DOHH2 (cell line): ENCODE data around the gene RAB31.

Source experiments
- H3F3A ChIP-seq: fragments of 200-600 bp; sonication (generic), shearing (Covaris generic); 2 replicates; pipeline ENCODE4 v1.6.0; 2016; ENCODE audit warnings: antibody characterized with exemption, mild to moderate bottlenecking; ENCODE audit not compliant: control insufficient read depth, insufficient read depth
- H3K27ac ChIP-seq: fragments of 200-600 bp; sonication (generic); 2 replicates; pipeline ENCODE4 v1.5.1; 2014; ENCODE audit warnings: low read depth, mild to moderate bottlenecking, low read length, moderate library complexity
- H3K27me3 ChIP-seq: fragments of 200-600 bp; sonication (generic); 2 replicates; pipeline ENCODE4 v1.6.1; 2014; ENCODE audit warnings: mild to moderate bottlenecking, low read length, mixed read lengths; ENCODE audit not compliant: control insufficient read depth
- H3K36me3 ChIP-seq: fragments of 200-600 bp; sonication (generic); 2 replicates; pipeline ENCODE4 v1.6.1; 2014; ENCODE audit warnings: mild to moderate bottlenecking, low read length, moderate library complexity, mixed read lengths; ENCODE audit not compliant: control insufficient read depth
- H3K4me1 ChIP-seq: fragments of 200-600 bp; sonication (generic); 2 replicates; pipeline ENCODE4 v1.6.1; 2014; ENCODE audit warnings: mild to moderate bottlenecking, low read length, mixed read lengths; ENCODE audit not compliant: control insufficient read depth
- H3K4me2 ChIP-seq: fragments of 200-600 bp; sonication (generic); 2 replicates; pipeline ENCODE4 v1.6.0; 2014; ENCODE audit warnings: mild to moderate bottlenecking, low read length, moderate library complexity
- H3K4me3 ChIP-seq: fragments of 200-600 bp; sonication (generic); 2 replicates; pipeline ENCODE4 v1.5.1; 2014; ENCODE audit warnings: mild to moderate bottlenecking, low read length, mixed read lengths
- H3K79me2 ChIP-seq: fragments of 200-600 bp; sonication (generic); 2 replicates; pipeline ENCODE4 v1.6.1; 2014; ENCODE audit warnings: mild to moderate bottlenecking, low read length, mixed read lengths; ENCODE audit not compliant: control insufficient read depth
- H3K9me2 ChIP-seq: fragments of 200-600 bp; sonication (generic); replicated peaks from 2 replicates; pipeline ENCODE4 v1.6.1; 2014; ENCODE audit warnings: mild to moderate bottlenecking, low read length, mixed read lengths; ENCODE audit not compliant: control insufficient read depth
- H3K9me3 ChIP-seq: fragments of 200-600 bp; sonication (generic); 2 replicates; pipeline ENCODE4 v1.6.1; 2014; ENCODE audit warnings: antibody characterized with exemption, low read length, mixed read lengths; ENCODE audit not compliant: control insufficient read depth, insufficient read depth
- H4K20me1 ChIP-seq: fragments of 200-600 bp; sonication (generic); 2 replicates; pipeline ENCODE4 v1.6.0; 2014; ENCODE audit warnings: low read depth, mild to moderate bottlenecking, antibody characterized with exemption, low read length, moderate library complexity; ENCODE audit not compliant: control insufficient read depth, insufficient read depth
- EZH2phosphoT487 ChIP-seq: fragments of 200-600 bp; sonication (generic); IDR thresholded peaks from 2 replicates; pipeline ENCODE4 v1.6.1; 2017; ENCODE audit warnings: borderline replicate concordance, mild to moderate bottlenecking, antibody characterized with exemption, low read length, moderate library complexity, mixed read lengths
- TF ChIP-seq, protein P1 (sequence below): fragments of 200-600 bp; sonication (generic); IDR thresholded peaks from one replicate; pipeline ENCODE4 v1.5.1; 2014; ENCODE audit warnings: antibody characterized with exemption, mild to moderate bottlenecking, low read depth, low read length; ENCODE audit not compliant: poor library complexity, severe bottlenecking

RAB31 gene

GRCh38 chr18:9905401-9905922 is 197.4 kb downstream of the RAB31 start:
- TF ChIP-seq, protein P1, sequence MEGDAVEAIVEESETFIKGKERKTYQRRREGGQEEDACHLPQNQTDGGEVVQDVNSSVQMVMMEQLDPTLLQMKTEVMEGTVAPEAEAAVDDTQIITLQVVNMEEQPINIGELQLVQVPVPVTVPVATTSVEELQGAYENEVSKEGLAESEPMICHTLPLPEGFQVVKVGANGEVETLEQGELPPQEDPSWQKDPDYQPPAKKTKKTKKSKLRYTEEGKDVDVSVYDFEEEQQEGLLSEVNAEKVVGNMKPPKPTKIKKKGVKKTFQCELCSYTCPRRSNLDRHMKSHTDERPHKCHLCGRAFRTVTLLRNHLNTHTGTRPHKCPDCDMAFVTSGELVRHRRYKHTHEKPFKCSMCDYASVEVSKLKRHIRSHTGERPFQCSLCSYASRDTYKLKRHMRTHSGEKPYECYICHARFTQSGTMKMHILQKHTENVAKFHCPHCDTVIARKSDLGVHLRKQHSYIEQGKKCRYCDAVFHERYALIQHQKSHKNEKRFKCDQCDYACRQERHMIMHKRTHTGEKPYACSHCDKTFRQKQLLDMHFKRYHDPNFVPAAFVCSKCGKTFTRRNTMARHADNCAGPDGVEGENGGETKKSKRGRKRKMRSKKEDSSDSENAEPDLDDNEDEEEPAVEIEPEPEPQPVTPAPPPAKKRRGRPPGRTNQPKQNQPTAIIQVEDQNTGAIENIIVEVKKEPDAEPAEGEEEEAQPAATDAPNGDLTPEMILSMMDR: no peak
- Histone ChIP-seq H4K20me1 (no peaks in the 10 kb centered on the region), H3K4me2 (no peak overlapping the region)

GRCh38 chr18:9906481-9906880 is 198.4 kb downstream of the RAB31 start:
- H3K4me2 ChIP-seq: no peak overlapping the region
- no peaks in the 10 kb centered on the region for H3K9me2 ChIP-seq
- H3F3A ChIP-seq: no peaks in the 10 kb centered on the region
- no peaks in the 10 kb centered on the region for H3K9me3 ChIP-seq
- H4K20me1 ChIP-seq: no peaks in the 10 kb centered on the region
- H3K27ac ChIP-seq: no peak overlapping the region
- no peak overlapping the region for H3K4me3 ChIP-seq
- no peaks in the 10 kb centered on the region for H3K79me2 ChIP-seq
- no peak for TF ChIP-seq EZH2phosphoT487
- TF ChIP-seq, protein P1: no peak
- no peaks in the 10 kb centered on the region for H3K36me3 ChIP-seq
- H3K27me3 ChIP-seq: peaks cover 9% of the 10 kb centered on the region; the same call in 1 of the 2 replicates
- no peaks in the 10 kb centered on the region for H3K4me1 ChIP-seq

More at GRCh38 chr18:9905401-9905922, 197.4 kb downstream of the RAB31 start:
- Histone ChIP-seq H3K4me3 (no peak overlapping the region), H3K27me3 (peaks cover 5% of the 10 kb centered on the region; the same call in 1 of the 2 replicates), H3K9me2 (no peaks in the 10 kb centered on the region), H3K9me3 (no peaks in the 10 kb centered on the region), H3K79me2 (no peaks in the 10 kb centered on the region), H3K36me3 (no peaks in the 10 kb centered on the region), H3K4me1 (no peaks in the 10 kb centered on the region), H3K27ac (no peak overlapping the region), H3F3A (no peaks in the 10 kb centered on the region)

DNA sequence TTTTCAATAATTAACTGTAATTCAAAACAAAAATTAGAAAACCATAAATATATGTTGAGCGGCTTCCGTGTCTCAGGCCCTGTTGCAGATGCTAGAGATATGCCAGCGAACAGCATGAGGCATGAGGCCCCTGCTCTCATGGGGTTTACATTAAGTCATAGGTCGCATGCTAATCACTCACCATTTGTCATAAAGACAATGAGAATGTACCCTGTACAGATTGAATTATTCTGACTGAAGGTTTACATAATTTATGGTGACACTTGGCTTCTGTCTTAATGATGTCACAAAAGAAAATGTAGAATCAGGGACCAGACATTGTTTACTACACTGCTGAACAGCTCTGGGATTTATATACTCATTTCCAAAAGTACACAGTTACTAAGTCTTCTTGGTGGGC is 199.8 kb downstream of the RAB31 start:
- Histone ChIP-seq H3F3A (no peaks in the 10 kb centered on the region), H3K27ac (no peak overlapping the region), H3K9me2 (no peaks in the 10 kb centered on the region), H4K20me1 (no peaks in the 10 kb centered on the region), H3K9me3 (peaks cover 5% of the 10 kb centered on the region), H3K4me1 (peaks cover 2% of the 10 kb centered on the region), H3K27me3 (peaks cover 9% of the 10 kb centered on the region; the same call in 1 of the 2 replicates), H3K79me2 (no peaks in the 10 kb centered on the region), H3K4me2 (no peak overlapping the region), H3K4me3 (no peak overlapping the region), H3K36me3 (no peaks in the 10 kb centered on the region)
- no peak for TF ChIP-seq EZH2phosphoT487
- TF ChIP-seq, protein P1: no peak
